Measurements from ENCODE around the gene TRAPPC8.
"Not testable (repeated sequence)": the region's sequence is repeated elsewhere in the genome, so short reads cannot be mapped to it uniquely, and the experiment has no call there.

TRAPPC8 gene

GRCh38 chr18:31830686-31831085, 112.2 kb downstream of the TRAPPC8 start:
- H3K4me2 ChIP-seq (ENCODE audit: insufficient read depth, low read length, poor library complexity, severe bottlenecking): no peak overlapping the region
- no peak overlapping the region for H2BK5ac ChIP-seq (ENCODE audit: low read length)
- no peaks in the 10 kb centered on the region for H3K4me1 ChIP-seq (ENCODE audit: control insufficient read depth in 2 of 2, insufficient read depth in 1 of 2, low read depth in 1 of 2, low read length in 2 of 2)
- no peak overlapping the region for H2BK120ac ChIP-seq (ENCODE audit: low read depth, low read length)
- H3K18ac ChIP-seq (ENCODE audit: low read length): no peak overlapping the region
- H3K36me3 ChIP-seq (replicated peaks in 1 of 2; ENCODE audit: control insufficient read depth in 2 of 2, insufficient read depth in 2 of 2, low read length in 2 of 2): peaks cover 7 to 53% of the 10 kb centered on the region in 2 donors
- no peaks in the 10 kb centered on the region for H3K27me3 ChIP-seq (ENCODE audit: control insufficient read depth in 3 of 3, insufficient read depth in 3 of 3, low read depth in 1 of 3, low read length in 3 of 3)
- H3K4me3 ChIP-seq (ENCODE audit: low read length in 2 of 2): no peak overlapping the region
- no peak overlapping the region for H3K14ac ChIP-seq (ENCODE audit: low read length)
- H3K23ac ChIP-seq (ENCODE audit: low read depth, low read length, poor library complexity): no peak overlapping the region
- H4K91ac ChIP-seq (ENCODE audit: low read depth, low read length, poor library complexity): no peak overlapping the region
- no peak overlapping the region for H4K8ac ChIP-seq (ENCODE audit: low read depth, low read length)
- no CpG with 5 or more reads among the region's 3 CpGs for WGBS, 2 donors (ENCODE audit: extremely low coverage in 2 of 2, insufficient read length in 2 of 2, insufficient replicate concordance in 1 of 2)
- no peak for DNase-seq (ENCODE audit: low spot score)
- H3K4ac ChIP-seq (ENCODE audit: low read length): no peak overlapping the region
- no peak overlapping the region for H3K27ac ChIP-seq (replicated peaks; ENCODE audit: low read length)
- no peak overlapping the region for H2BK15ac ChIP-seq (ENCODE audit: low read length)
- H3K9me3 ChIP-seq (replicated peaks in 1 of 2; ENCODE audit: control insufficient read depth in 2 of 2, insufficient read depth in 1 of 2, low read depth in 1 of 2, low read length in 2 of 2): peaks cover 0 to 17% of the 10 kb centered on the region in 2 donors
- no peaks in the 10 kb centered on the region for H3K79me1 ChIP-seq (ENCODE audit: low read depth, low read length)
- no peak overlapping the region for H3K9ac ChIP-seq (ENCODE audit: low read depth, low read length, poor library complexity)
- H2AK5ac ChIP-seq (ENCODE audit: low read depth, low read length): no peak overlapping the region
- H2AFZ ChIP-seq (ENCODE audit: low read length): no peak overlapping the region
- H2BK12ac ChIP-seq (ENCODE audit: low read length): no peak overlapping the region

- H2BK120ac ChIP-seq (ENCODE audit: low read depth, low read length): no peak overlapping the region
- no peak overlapping the region for H3K27ac ChIP-seq (replicated peaks; ENCODE audit: low read length)
- peaks cover 0 to 17% of the 10 kb centered on the region in 2 donors for H3K9me3 ChIP-seq (replicated peaks in 1 of 2; ENCODE audit: control insufficient read depth in 2 of 2, insufficient read depth in 1 of 2, low read depth in 1 of 2, low read length in 2 of 2)
- H2AFZ ChIP-seq (ENCODE audit: low read length): no peak overlapping the region
- H3K4me3 ChIP-seq (ENCODE audit: low read length in 2 of 2): no peak overlapping the region
- no CpG with 5 or more reads among the region's 10 CpGs for WGBS, 2 donors (ENCODE audit: extremely low coverage in 2 of 2, insufficient read length in 2 of 2, insufficient replicate concordance in 1 of 2)
- no peak overlapping the region for H2BK12ac ChIP-seq (ENCODE audit: low read length)
- H4K8ac ChIP-seq (ENCODE audit: low read depth, low read length): no peak overlapping the region
- H3K18ac ChIP-seq (ENCODE audit: low read length): no peak overlapping the region
- no peak overlapping the region for H3K4ac ChIP-seq (ENCODE audit: low read length)
- no peak overlapping the region for H4K91ac ChIP-seq (ENCODE audit: low read depth, low read length, poor library complexity)
- H3K4me1 ChIP-seq (ENCODE audit: control insufficient read depth in 2 of 2, insufficient read depth in 1 of 2, low read depth in 1 of 2, low read length in 2 of 2): no peaks in the 10 kb centered on the region
- DNase-seq (ENCODE audit: low spot score): no peak
- H2BK15ac ChIP-seq (ENCODE audit: low read length): no peak overlapping the region
- H3K27me3 ChIP-seq (ENCODE audit: control insufficient read depth in 3 of 3, insufficient read depth in 3 of 3, low read depth in 1 of 3, low read length in 3 of 3): no peaks in the 10 kb centered on the region
- H2AK5ac ChIP-seq (ENCODE audit: low read depth, low read length): no peak overlapping the region
- no peak overlapping the region for H3K23ac ChIP-seq (ENCODE audit: low read depth, low read length, poor library complexity)
- no peaks in the 10 kb centered on the region for H3K79me1 ChIP-seq (ENCODE audit: low read depth, low read length)
- H3K14ac ChIP-seq (ENCODE audit: low read length): no peak overlapping the region
- peaks cover 6 to 39% of the 10 kb centered on the region in 2 donors for H3K36me3 ChIP-seq (replicated peaks in 1 of 2; ENCODE audit: control insufficient read depth in 2 of 2, insufficient read depth in 2 of 2, low read length in 2 of 2)
- no peak overlapping the region for H3K4me2 ChIP-seq (ENCODE audit: insufficient read depth, low read length, poor library complexity, severe bottlenecking)
- H3K9ac ChIP-seq (ENCODE audit: low read depth, low read length, poor library complexity): no peak overlapping the region
- H2BK5ac ChIP-seq (ENCODE audit: low read length): no peak overlapping the region
Measured at GRCh38 chr18:31828613-31829012, 114.3 kb downstream of the TRAPPC8 start.

- WGBS, 2 donors (ENCODE audit: extremely low coverage in 2 of 2, insufficient read length in 2 of 2, insufficient replicate concordance in 1 of 2): no CpG with 5 or more reads among the region's 10 CpGs
- not testable (repeated sequence) for H3K4me1 ChIP-seq (ENCODE audit: control insufficient read depth in 2 of 2, insufficient read depth in 1 of 2, low read depth in 1 of 2, low read length in 2 of 2); H2BK120ac ChIP-seq (ENCODE audit: low read depth, low read length); H3K27me3 ChIP-seq (ENCODE audit: control insufficient read depth in 3 of 3, insufficient read depth in 3 of 3, low read depth in 1 of 3, low read length in 3 of 3); H4K91ac ChIP-seq (ENCODE audit: low read depth, low read length, poor library complexity); H3K4me2 ChIP-seq (ENCODE audit: insufficient read depth, low read length, poor library complexity, severe bottlenecking); H2BK12ac ChIP-seq (ENCODE audit: low read length); H3K14ac ChIP-seq (ENCODE audit: low read length); H3K18ac ChIP-seq (ENCODE audit: low read length); H3K9ac ChIP-seq (ENCODE audit: low read depth, low read length, poor library complexity); H3K4me3 ChIP-seq (ENCODE audit: low read length in 2 of 2); H3K23ac ChIP-seq (ENCODE audit: low read depth, low read length, poor library complexity); H3K79me1 ChIP-seq (ENCODE audit: low read depth, low read length); H3K27ac ChIP-seq (replicated peaks; ENCODE audit: low read length); H4K8ac ChIP-seq (ENCODE audit: low read depth, low read length); DNase-seq (ENCODE audit: low spot score); H2AK5ac ChIP-seq (ENCODE audit: low read depth, low read length); H2AFZ ChIP-seq (ENCODE audit: low read length); H2BK5ac ChIP-seq (ENCODE audit: low read length); H3K4ac ChIP-seq (ENCODE audit: low read length); H2BK15ac ChIP-seq (ENCODE audit: low read length)
- peaks cover 4 to 28% of the 10 kb centered on the region in 2 donors for H3K36me3 ChIP-seq (replicated peaks in 1 of 2; ENCODE audit: control insufficient read depth in 2 of 2, insufficient read depth in 2 of 2, low read length in 2 of 2)
- peaks cover 0 to 17% of the 10 kb centered on the region in 2 donors for H3K9me3 ChIP-seq (replicated peaks in 1 of 2; ENCODE audit: control insufficient read depth in 2 of 2, insufficient read depth in 1 of 2, low read depth in 1 of 2, low read length in 2 of 2)
Measured at GRCh38 chr18:31826673-31827325, 116.1 kb downstream of the TRAPPC8 start.

- Histone ChIP-seq H2BK120ac (ENCODE audit: low read depth, low read length) (no peak overlapping the region), H4K91ac (ENCODE audit: low read depth, low read length, poor library complexity) (no peak overlapping the region), H2BK5ac (ENCODE audit: low read length) (no peak overlapping the region), H4K8ac (ENCODE audit: low read depth, low read length) (no peak overlapping the region), H3K4me3 (ENCODE audit: low read length in 2 of 2) (no peak overlapping the region), H3K9me3 (replicated peaks in 1 of 2; ENCODE audit: control insufficient read depth in 2 of 2, insufficient read depth in 1 of 2, low read depth in 1 of 2, low read length in 2 of 2) (peaks cover 0 to 17% of the 10 kb centered on the region in 2 donors), H3K23ac (ENCODE audit: low read depth, low read length, poor library complexity) (no peak overlapping the region), H3K4ac (ENCODE audit: low read length) (no peak overlapping the region), H3K79me1 (ENCODE audit: low read depth, low read length) (no peaks in the 10 kb centered on the region), H3K27me3 (ENCODE audit: control insufficient read depth in 3 of 3, insufficient read depth in 3 of 3, low read depth in 1 of 3, low read length in 3 of 3) (no peaks in the 10 kb centered on the region), H2AFZ (ENCODE audit: low read length) (no peak overlapping the region), H3K36me3 (replicated peaks in 1 of 2; ENCODE audit: control insufficient read depth in 2 of 2, insufficient read depth in 2 of 2, low read length in 2 of 2) (peaks cover 4 to 19% of the 10 kb centered on the region in 2 donors), H3K14ac (ENCODE audit: low read length) (no peak overlapping the region), H2BK15ac (ENCODE audit: low read length) (no peak overlapping the region), H3K4me1 (ENCODE audit: control insufficient read depth in 2 of 2, insufficient read depth in 1 of 2, low read depth in 1 of 2, low read length in 2 of 2) (peaks cover 0 to 1% of the 10 kb centered on the region in 2 donors), H2AK5ac (ENCODE audit: low read depth, low read length) (no peak overlapping the region), H3K18ac (ENCODE audit: low read length) (no peak overlapping the region), H3K27ac (replicated peaks; ENCODE audit: low read length) (no peak overlapping the region), H3K4me2 (ENCODE audit: insufficient read depth, low read length, poor library complexity, severe bottlenecking) (no peak overlapping the region), H3K9ac (ENCODE audit: low read depth, low read length, poor library complexity) (no peak overlapping the region), H2BK12ac (ENCODE audit: low read length) (no peak overlapping the region)
- WGBS, 2 donors (ENCODE audit: extremely low coverage in 2 of 2, insufficient read length in 2 of 2, insufficient replicate concordance in 1 of 2): no CpG with 5 or more reads among the region's 3 CpGs
- no peak for DNase-seq (ENCODE audit: low spot score)
Measured at GRCh38 chr18:31825772-31826171, 117.2 kb downstream of the TRAPPC8 start.

Measured in neuronal stem cell (in vitro differentiated cells).